ENCODE data around the gene OXCT1.
"Not testable (repeated sequence)": the region's sequence is repeated elsewhere in the genome, so short reads cannot be mapped to it uniquely, and the experiment has no call there.

OXCT1 gene

GRCh38 chr5:41822036-41822435 is 48.2 kb downstream of the OXCT1 start:
- H3K4me3 ChIP-seq (ENCODE audit: low read depth, low read length): no peak overlapping the region
- no peak for DNase-seq (ENCODE audit: low read depth)
- TF ChIP-seq POLR2A (IDR thresholded peaks at IDR 0.05; ENCODE audit: extremely low read depth, insufficient read length) (no peak), MYC (IDR thresholded peaks at IDR 0.05; ENCODE audit: low read depth, low read length) (no peak), CTCF (IDR thresholded peaks at IDR 0.05; ENCODE audit: low read depth, low read length) (no peak)
- TF ChIP-seq, protein P1, sequence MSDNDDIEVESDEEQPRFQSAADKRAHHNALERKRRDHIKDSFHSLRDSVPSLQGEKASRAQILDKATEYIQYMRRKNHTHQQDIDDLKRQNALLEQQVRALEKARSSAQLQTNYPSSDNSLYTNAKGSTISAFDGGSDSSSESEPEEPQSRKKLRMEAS (IDR thresholded peaks at IDR 0.05; ENCODE audit: low read depth, low read length): no peak

GRCh38 chr5:41821051-41821450 is 49.2 kb downstream of the OXCT1 start:
- H3K4me3 ChIP-seq (ENCODE audit: low read depth, low read length): no peak overlapping the region
- TF ChIP-seq MYC (IDR thresholded peaks at IDR 0.05; ENCODE audit: low read depth, low read length) (no peak), CTCF (IDR thresholded peaks at IDR 0.05; ENCODE audit: low read depth, low read length) (no peak), POLR2A (IDR thresholded peaks at IDR 0.05; ENCODE audit: extremely low read depth, insufficient read length) (no peak)
- TF ChIP-seq, protein P1 (IDR thresholded peaks at IDR 0.05; ENCODE audit: low read depth, low read length): no peak
- DNase-seq (ENCODE audit: low read depth): no peak

GRCh38 chr5:41820150-41820549 is 50.1 kb downstream of the OXCT1 start:
- TF ChIP-seq POLR2A (IDR thresholded peaks at IDR 0.05; ENCODE audit: extremely low read depth, insufficient read length) (no peak), MYC (IDR thresholded peaks at IDR 0.05; ENCODE audit: low read depth, low read length) (no peak), CTCF (IDR thresholded peaks at IDR 0.05; ENCODE audit: low read depth, low read length) (no peak)
- H3K4me3 ChIP-seq (ENCODE audit: low read depth, low read length): no peak overlapping the region
- DNase-seq (ENCODE audit: low read depth): no peak

DNA sequence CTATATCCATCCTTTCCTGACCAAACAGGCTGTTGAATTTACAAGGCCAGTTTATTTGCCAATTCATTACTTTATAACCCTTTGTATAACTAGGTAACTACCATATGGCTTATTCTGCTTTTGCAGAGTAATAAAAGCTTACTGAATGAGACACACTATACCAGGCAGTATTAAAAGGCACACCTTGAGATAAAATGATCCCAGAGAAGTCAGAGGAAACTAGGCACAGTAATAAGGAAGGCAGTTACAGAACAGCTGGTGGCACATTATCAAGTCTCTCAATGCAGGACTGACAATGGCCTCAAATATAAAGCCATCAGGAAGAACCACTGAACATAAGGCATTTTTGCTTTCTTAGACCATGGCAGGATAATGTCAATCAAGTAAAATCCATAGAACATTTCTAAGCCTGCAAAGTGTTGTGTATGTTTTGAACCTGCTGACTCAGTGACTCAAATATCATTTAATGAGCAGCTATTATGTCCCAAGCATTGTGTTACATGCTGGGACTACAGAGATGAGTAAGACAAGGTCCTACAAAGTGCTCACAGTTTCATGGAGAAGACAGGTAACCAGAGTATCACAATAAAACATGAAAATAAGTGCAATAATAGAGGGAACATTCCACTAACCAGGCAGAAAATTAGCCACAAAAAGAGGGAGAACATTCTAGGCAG is 52.5 kb downstream of the OXCT1 start:
- DNase-seq (ENCODE audit: low read depth): no peak
- TF ChIP-seq CTCF (IDR thresholded peaks at IDR 0.05; ENCODE audit: low read depth, low read length): no peak
- TF ChIP-seq MYC (IDR thresholded peaks at IDR 0.05; ENCODE audit: low read depth, low read length): no peak
- TF ChIP-seq POLR2A (IDR thresholded peaks at IDR 0.05; ENCODE audit: extremely low read depth, insufficient read length): no peak
- H3K4me3 ChIP-seq (ENCODE audit: low read depth, low read length): no peak overlapping the region

GRCh38 chr5:41815663-41816229 is 54.5 kb downstream of the OXCT1 start:
- no peak for TF ChIP-seq CTCF (IDR thresholded peaks at IDR 0.05; ENCODE audit: low read depth, low read length)
- TF ChIP-seq, protein P1 (IDR thresholded peaks at IDR 0.05; ENCODE audit: low read depth, low read length): no peak
- no peak for TF ChIP-seq MYC (IDR thresholded peaks at IDR 0.05; ENCODE audit: low read depth, low read length)
- no peak for TF ChIP-seq POLR2A (IDR thresholded peaks at IDR 0.05; ENCODE audit: extremely low read depth, insufficient read length)
- H3K4me3 ChIP-seq (ENCODE audit: low read depth, low read length): no peak overlapping the region
- no peak for DNase-seq (ENCODE audit: low read depth)

DNA sequence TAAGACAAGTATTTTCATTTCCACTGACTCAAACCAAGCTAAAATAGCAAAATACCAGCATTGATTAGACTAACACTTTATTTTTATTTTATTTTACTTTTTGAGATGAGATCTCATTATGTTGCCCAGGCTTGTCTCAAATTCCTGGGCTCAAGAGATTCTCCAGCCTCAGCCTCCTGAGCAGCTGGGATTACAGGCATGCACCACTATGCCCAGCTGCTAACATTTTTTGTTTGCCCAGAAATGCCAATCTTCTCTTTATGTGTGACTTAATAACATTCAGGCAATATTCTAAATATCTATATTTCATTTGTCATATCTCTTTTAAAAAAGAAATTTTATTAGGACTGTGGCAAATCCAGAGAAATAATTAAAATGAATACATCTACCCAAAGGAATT is 55.0 kb downstream of the OXCT1 start:
- no peak for DNase-seq (ENCODE audit: low read depth)
- no peak overlapping the region for H3K4me3 ChIP-seq (ENCODE audit: low read depth, low read length)
- TF ChIP-seq, protein P1 (IDR thresholded peaks at IDR 0.05; ENCODE audit: low read depth, low read length): no peak
- TF ChIP-seq CTCF (IDR thresholded peaks at IDR 0.05; ENCODE audit: low read depth, low read length): no peak

GRCh38 chr5:41814306-41814705 is 55.9 kb downstream of the OXCT1 start:
- not testable (repeated sequence) for DNase-seq (ENCODE audit: low read depth); H3K4me3 ChIP-seq (ENCODE audit: low read depth, low read length)
